K562 (cell line): ENCODE results near the gene JUNB. TPM values are rescaled to one million over a fixed set of nuclear protein-coding genes. Genes with fewer than 3 reads are reported as not detected.
A peak's percentile ranks its signal among the peaks of the same experiment; 100 is the strongest.

Experiments used
- AFF4 ChIP-seq: sonication (generic); formaldehyde crosslinking; IDR thresholded peaks from 2 replicates; pipeline ENCODE4 v1.8.0; 2023; ENCODE audit warnings: mild to moderate bottlenecking, missing genetic modification reagents
- BDP1 ChIP-seq: IDR thresholded peaks from 3 replicates; pipeline ENCODE4 v1.6.1; 2011; ENCODE audit not compliant: insufficient read length, insufficient read depth
- CBX5 ChIP-seq: IDR thresholded peaks from 2 replicates; pipeline ENCODE4 v1.6.1; 2014; ENCODE audit warnings: low read depth, borderline replicate concordance
- CEBPZ ChIP-seq: fragments of 150-350 bp; IDR thresholded peaks from 2 replicates; pipeline ENCODE4 v1.6.1; 2014; ENCODE audit warnings: low read depth, mild to moderate bottlenecking, low read length, borderline replicate concordance
- FOXJ2 ChIP-seq: fragments of 200-800 bp; sonication (Bioruptor generic); IDR thresholded peaks from 2 replicates; pipeline ENCODE4 v1.6.1; 2016; ENCODE audit warnings: missing genetic modification characterization, missing compliant biosample characterization
- NUFIP1 ChIP-seq: fragments of 450-650 bp; IDR thresholded peaks from 2 replicates; pipeline ENCODE4 v1.6.1; 2018; ENCODE audit not compliant: partially characterized antibody
- RB1 ChIP-seq: fragments of 450-650 bp; IDR thresholded peaks from 2 replicates; pipeline ENCODE4 v1.6.1; 2017; ENCODE audit warnings: low read depth, mild to moderate bottlenecking
- SMARCE1 ChIP-seq: fragments of 450-650 bp; IDR thresholded peaks from 2 replicates; pipeline ENCODE4 v1.7.1; 2016; ENCODE audit warnings: mild to moderate bottlenecking
- SREBF2 ChIP-seq: sonication (generic); formaldehyde crosslinking; IDR thresholded peaks from 2 replicates; pipeline ENCODE4 v1.4.0; 2020; ENCODE audit warnings: mild to moderate bottlenecking, missing genetic modification reagents
- SUPT5H ChIP-seq: fragments of 450-650 bp; IDR thresholded peaks from 2 replicates; pipeline ENCODE4 v1.6.1; 2016
- ZBTB33 ChIP-seq: sonication (generic); formaldehyde crosslinking; IDR thresholded peaks from 2 replicates; pipeline ENCODE4 v1.8.1; 2023; ENCODE audit warnings: mild to moderate bottlenecking, missing genetic modification reagents
- ZBTB49 ChIP-seq: sonication (generic); formaldehyde crosslinking; IDR thresholded peaks from 2 replicates; pipeline ENCODE4 v1.8.0; 2022; ENCODE audit warnings: missing genetic modification reagents, mild to moderate bottlenecking, borderline replicate concordance
- ZBTB7A ChIP-seq: IDR thresholded peaks from 2 replicates; pipeline ENCODE4 v1.6.1; 2011; ENCODE audit warnings: low read depth, mild to moderate bottlenecking, low read length, moderate library complexity, borderline replicate concordance; ENCODE audit not compliant: control insufficient read depth
- ZC3H11A ChIP-seq: IDR thresholded peaks from 2 replicates; pipeline ENCODE4 v1.6.1; 2012; ENCODE audit warnings: low read depth, low read length, improper control_type of control experiment
- ZNF174 ChIP-seq: fragments of 250-450 bp; sonication (Bioruptor Pico); IDR thresholded peaks from 2 replicates; pipeline ENCODE4 v1.4.0; 2020; ENCODE audit warnings: mild to moderate bottlenecking
- polyA plus RNA-seq, 8 experiments: library from polyadenylated mRNA; depleted of rRNA in 4 of 8; stranded (reverse) in 5 of 8; unstranded in 3 of 8; fragments of >200 nt; fragmentation: Nextera tagmentation in 2 of 8; fragmentation: Illumina TruSeq in 1 of 8; extraction: Ambion mirVana in 2 of 8; extraction: Trizol in 1 of 8; gene quantifications; 2 replicates each; pipeline versions ENCODE4 v1.2.1 to v1.2.3, GENCODE V29; 2011 to 2014; ENCODE audit warnings: inconsistent platforms in 1 of 8, missing spikeins in 1 of 8
- total RNA-seq, 7 experiments: library from RNA; depleted of rRNA in 6 of 7; stranded (reverse); fragments of >200 nt in 6 of 7; fragmentation: Illumina TruSeq in 2 of 7; extraction: Trizol in 2 of 7; gene quantifications; 2 replicates each; pipeline versions ENCODE4 v1.2.1 to v1.2.3, GENCODE V29; 2011 to 2021; ENCODE audit warnings: low replicate concordance in 1 of 7

The JUNB gene
- total and polyA plus RNA-seq, 9 of the 15 experiments (the other 6 are each of a cell fraction or from before 2014, with no cell fraction given): 0.23 to 88.1 (median 13.1) TPM

GRCh38 chr19:12801466-12802266, 10.4 kb downstream of the JUNB start, which contains the start of the genes PRDX2 and THSD8 (continued):
- TF ChIP-seq RB1: peak; percentile 90
- no peak for TF ChIP-seq SMARCE1
- no peak for TF ChIP-seq ZNF174 (CRISPR knock-in tag)
- no peak for TF ChIP-seq SREBF2 (CRISPR knock-in tag)
- no peak for TF ChIP-seq CEBPZ
- no peak for TF ChIP-seq BDP1
- TF ChIP-seq ZBTB7A: peak; percentile 82; the same call in 1 of the 2 replicates
- peak; percentile 80; the same call in 1 of the 2 replicates for TF ChIP-seq ZBTB49 (CRISPR knock-in tag)
- 0 out of 2 replicates have a peak, but pooled peaks have one; percentile 33 for TF ChIP-seq CBX5
- TF ChIP-seq AFF4: peak; percentile 74
- peak; percentile 77 for TF ChIP-seq ZBTB33 (CRISPR knock-in tag)
- TF ChIP-seq SUPT5H: peak; percentile 95
- TF ChIP-seq FOXJ2 (tag): no peak
- no peak for TF ChIP-seq ZC3H11A
- TF ChIP-seq NUFIP1: peak; percentile 73
